Renal cortex interstitium (tissue), 15 donors: ENCODE measurements around the gene TMEM80. TPM values are rescaled to one million over a fixed set of nuclear protein-coding genes. Genes with fewer than 3 reads are reported as not detected.
"Not testable (repeated sequence)": the region's sequence is repeated elsewhere in the genome, so short reads cannot be mapped to it uniquely, and the experiment has no call there.

Source experiments
- DNase-seq, 11 donors: peaks; one replicate each; pipeline ENCODE4 v3.0.0-alpha.2; 2013; ENCODE audit warnings: low read depth in 9 of 11, low spot score in 4 of 11; ENCODE audit errors: extremely low read depth in 1 of 11
- long read RNA-seq, 16 experiments: transcript quantifications; one replicate each; lab custom pipeline, GENCODE V29; 2026
- polyA plus RNA-seq, 3 donors: library from polyadenylated mRNA; unstranded; fragments of 120-200 nt; gene quantifications; one replicate each; pipeline ENCODE4 v1.2.1, GENCODE V29; 2013; ENCODE audit not compliant: insufficient read length in 3 of 3

The TMEM80 gene
- 10 to 100 TPM; 40.4 to 66.1 (median 43.3) TPM for polyA plus RNA-seq
- long read RNA-seq, donor 1: 0 reads
- long read RNA-seq, donor 2, partial matches to known transcripts: 9 of 14 reads
- long read RNA-seq, donor 2, other reads (novel, unspliced or antisense): 5 of 14 reads
- long read RNA-seq, donor 3, partial matches to known transcripts: 0 of 25 reads
- long read RNA-seq, donor 3, other reads (novel, unspliced or antisense): 25 of 25 reads
- long read RNA-seq, donor 4: 0 reads
- long read RNA-seq, donor 5: 0 reads
- long read RNA-seq, donor 6, partial matches to known transcripts: 7 of 12 reads
- long read RNA-seq, donor 6, other reads (novel, unspliced or antisense): 5 of 12 reads
- long read RNA-seq, donor 7, partial matches to known transcripts: 0 of 6 reads
- long read RNA-seq, donor 7, other reads (novel, unspliced or antisense): 6 of 6 reads
- long read RNA-seq, donor 8, partial matches to known transcripts: 5 of 15 reads
- long read RNA-seq, donor 8, other reads (novel, unspliced or antisense): 10 of 15 reads
- long read RNA-seq, donor 9, partial matches to known transcripts: 11 of 11 reads
- long read RNA-seq, donor 9, other reads (novel, unspliced or antisense): 0 of 11 reads
- long read RNA-seq, donor 10, partial matches to known transcripts: 0 of 5 reads
- long read RNA-seq, donor 10, other reads (novel, unspliced or antisense): 5 of 5 reads
- long read RNA-seq, donor 11: 0 reads
- long read RNA-seq, donor 12: 0 reads
- long read RNA-seq, donor 13: 0 reads
- long read RNA-seq, donor 14, partial matches to known transcripts: 0 of 9 reads
- long read RNA-seq, donor 14, other reads (novel, unspliced or antisense): 8 of 9 reads
- long read RNA-seq, donor 15: 0 reads
- long read RNA-seq, donor 16, partial matches to known transcripts: 5 of 41 reads
- long read RNA-seq, donor 16, other reads (novel, unspliced or antisense): 36 of 41 reads

GRCh38 chr11:695538-696248 is at the start of gene TMEM80:
Gene TMEM80 (plus strand): TSS chr11:695816. CDS start chr11:695828, 12 bp downstream.
- DNase-seq: peak; percentile 92 to 99 (median 98)

- no peak for DNase-seq
Observed at GRCh38 chr11:646214-646613, 49.4 kb upstream of the TMEM80 start.

GRCh38 chr11:647672-648158 is 47.9 kb upstream of the TMEM80 start:
- DNase-seq: not testable (repeated sequence)

GRCh38 chr11:650482-650881 is 45.1 kb upstream of the TMEM80 start:
- DNase-seq: no peak

- DNase-seq: not testable (repeated sequence)
Observed at GRCh38 chr11:653136-653535, 42.5 kb upstream of the TMEM80 start.

- no peak for DNase-seq
Observed at GRCh38 chr11:653837-654236, 41.8 kb upstream of the TMEM80 start.

- DNase-seq: not testable (repeated sequence)
Observed at GRCh38 chr11:654444-654843, 41.2 kb upstream of the TMEM80 start.

GRCh38 chr11:655036-655726 is 40.4 kb upstream of the TMEM80 start:
- DNase-seq: no peak

- no peak for DNase-seq
Observed at GRCh38 chr11:656426-656825, 39.2 kb upstream of the TMEM80 start.

GRCh38 chr11:656866-657265 is 38.8 kb upstream of the TMEM80 start:
- no peak for DNase-seq

- no peak for DNase-seq
Observed at GRCh38 chr11:657691-658126, 37.9 kb upstream of the TMEM80 start.

GRCh38 chr11:659532-660085 is 36.0 kb upstream of the TMEM80 start:
- DNase-seq: no peak

GRCh38 chr11:660281-660680 is 35.3 kb upstream of the TMEM80 start:
- DNase-seq: no peak

GRCh38 chr11:660681-661444 is 34.8 kb upstream of the TMEM80 start:
- DNase-seq: no peak

- no peak for DNase-seq
Observed at GRCh38 chr11:662689-663274, 32.8 kb upstream of the TMEM80 start.

- peak in 9 of 11 donors; percentile 17 to 56 (median 28) for DNase-seq
Observed at GRCh38 chr11:665062-665703, 30.4 kb upstream of the TMEM80 start.
